MCF 10A (cell line): ENCODE measurements around the gene FHL1. TPM values are rescaled to one million over a fixed set of nuclear protein-coding genes. Genes with fewer than 3 reads are reported as not detected.

ENCODE experiments used
- BruUV-seq: library from RNA; stranded (reverse); fragments of 400-500 nt; replicated peaks from 2 replicates; lab custom pipeline; 2021; lab: Mats Ljungman, UMichigan
- CTCF ChIA-PET: fragments of 300-600 bp; sonication (Branson Sonifier 250); formaldehyde crosslinking; extraction: SDS; loops from one replicate; lab custom pipeline; 2021; ENCODE audit warnings: antibody characterized with exemption, inconsistent platforms; lab: Yijun Ruan, JAX
- POLR2A ChIA-PET: fragments of 300-600, 350-650 bp; sonication (Branson Sonifier 250); formaldehyde crosslinking; extraction: SDS; loops from one replicate; lab custom pipeline; 2020; ENCODE audit warnings: antibody characterized with exemption, inconsistent platforms; lab: Yijun Ruan, JAX
- DNase-seq: peaks from one replicate; pipeline ENCODE4 v3.0.0-alpha.2; 2018; ENCODE audit not compliant: unreplicated experiment
- H3K27ac Mint-ChIP-seq: one replicate; pipeline ENCODE4 v1.8.0; 2022; ENCODE audit warnings: mild to moderate bottlenecking, low read depth, mixed read lengths; ENCODE audit not compliant: unreplicated experiment
- H3K27me3 Mint-ChIP-seq: one replicate; pipeline ENCODE4 v1.8.0; 2022; ENCODE audit warnings: mixed read lengths; ENCODE audit not compliant: insufficient read depth, unreplicated experiment
- H3K36me3 Mint-ChIP-seq: one replicate; pipeline ENCODE4 v1.8.0; 2022; ENCODE audit warnings: mild to moderate bottlenecking, moderate library complexity, mixed read lengths; ENCODE audit not compliant: insufficient read depth, unreplicated experiment
- H3K4me1 Mint-ChIP-seq: one replicate; pipeline ENCODE4 v1.8.0; 2022; ENCODE audit warnings: mixed read lengths; ENCODE audit not compliant: insufficient read depth, unreplicated experiment
- H3K4me3 Mint-ChIP-seq: one replicate; pipeline ENCODE4 v1.8.0; 2022; ENCODE audit warnings: mild to moderate bottlenecking, moderate library complexity, mixed read lengths; ENCODE audit not compliant: unreplicated experiment
- H3K9me3 Mint-ChIP-seq: one replicate; pipeline ENCODE4 v1.8.0; 2022; ENCODE audit warnings: mixed read lengths; ENCODE audit not compliant: unreplicated experiment
- intact Hi-C: fragments of 100-400 bp; cut with micrococcal nuclease; formaldehyde crosslinking; loops from 2 replicates; pipeline ENCODE4 v1.14.1; 2022
- total RNA-seq: library from RNA; stranded (reverse); gene quantifications from 2 replicates; pipeline ENCODE4 v1.2.3, GENCODE V29; 2022
- TF ChIP-seq, protein P1 (sequence below): fragments of 200-600 bp; IDR thresholded peaks from one replicate; pipeline ENCODE4 v1.8.0; 2022; ENCODE audit warnings: antibody characterized with exemption, mild to moderate bottlenecking; ENCODE audit not compliant: unreplicated experiment

FHL1 gene
- total RNA-seq, 1 experiment from 2014 or later = 16.6 TPM

DNA sequence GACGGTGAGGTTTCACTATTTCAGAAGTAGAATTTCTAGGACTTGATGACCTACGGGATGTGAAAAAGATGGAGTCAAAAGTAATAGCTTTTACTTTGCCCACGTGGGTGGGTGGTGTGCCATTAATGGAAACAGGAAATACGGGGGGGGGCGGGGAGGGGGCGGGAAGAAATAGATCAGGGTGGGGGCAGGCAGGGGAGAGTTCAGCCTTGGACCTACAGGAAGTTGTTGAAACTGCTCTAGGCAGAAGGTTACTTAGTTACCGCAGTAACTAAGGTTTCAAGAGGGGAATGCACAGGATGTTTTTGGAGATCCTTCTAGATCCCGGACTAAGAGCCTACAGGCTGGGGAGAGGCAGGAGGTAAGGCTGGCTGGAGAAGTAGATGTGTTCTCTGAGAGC, 3.6 kb upstream of the FHL1 start:
- no TSS peak for BruUV-seq
- Mint-ChIP-seq H3K27me3 (peaks cover 30% of the 10 kb centered on the region), H3K4me3 (no peak overlapping the region), H3K36me3 (no peaks in the 10 kb centered on the region), H3K4me1 (peaks cover 7% of the 10 kb centered on the region), H3K9me3 (no peaks in the 10 kb centered on the region), H3K27ac (no peak overlapping the region)
- intact Hi-C loops = no loop called here
- POLR2A ChIA-PET = no interaction called here
- no peak for DNase-seq
- TF ChIP-seq, protein P1, sequence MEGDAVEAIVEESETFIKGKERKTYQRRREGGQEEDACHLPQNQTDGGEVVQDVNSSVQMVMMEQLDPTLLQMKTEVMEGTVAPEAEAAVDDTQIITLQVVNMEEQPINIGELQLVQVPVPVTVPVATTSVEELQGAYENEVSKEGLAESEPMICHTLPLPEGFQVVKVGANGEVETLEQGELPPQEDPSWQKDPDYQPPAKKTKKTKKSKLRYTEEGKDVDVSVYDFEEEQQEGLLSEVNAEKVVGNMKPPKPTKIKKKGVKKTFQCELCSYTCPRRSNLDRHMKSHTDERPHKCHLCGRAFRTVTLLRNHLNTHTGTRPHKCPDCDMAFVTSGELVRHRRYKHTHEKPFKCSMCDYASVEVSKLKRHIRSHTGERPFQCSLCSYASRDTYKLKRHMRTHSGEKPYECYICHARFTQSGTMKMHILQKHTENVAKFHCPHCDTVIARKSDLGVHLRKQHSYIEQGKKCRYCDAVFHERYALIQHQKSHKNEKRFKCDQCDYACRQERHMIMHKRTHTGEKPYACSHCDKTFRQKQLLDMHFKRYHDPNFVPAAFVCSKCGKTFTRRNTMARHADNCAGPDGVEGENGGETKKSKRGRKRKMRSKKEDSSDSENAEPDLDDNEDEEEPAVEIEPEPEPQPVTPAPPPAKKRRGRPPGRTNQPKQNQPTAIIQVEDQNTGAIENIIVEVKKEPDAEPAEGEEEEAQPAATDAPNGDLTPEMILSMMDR = no peak
- CTCF ChIA-PET = no interaction called here

DNA sequence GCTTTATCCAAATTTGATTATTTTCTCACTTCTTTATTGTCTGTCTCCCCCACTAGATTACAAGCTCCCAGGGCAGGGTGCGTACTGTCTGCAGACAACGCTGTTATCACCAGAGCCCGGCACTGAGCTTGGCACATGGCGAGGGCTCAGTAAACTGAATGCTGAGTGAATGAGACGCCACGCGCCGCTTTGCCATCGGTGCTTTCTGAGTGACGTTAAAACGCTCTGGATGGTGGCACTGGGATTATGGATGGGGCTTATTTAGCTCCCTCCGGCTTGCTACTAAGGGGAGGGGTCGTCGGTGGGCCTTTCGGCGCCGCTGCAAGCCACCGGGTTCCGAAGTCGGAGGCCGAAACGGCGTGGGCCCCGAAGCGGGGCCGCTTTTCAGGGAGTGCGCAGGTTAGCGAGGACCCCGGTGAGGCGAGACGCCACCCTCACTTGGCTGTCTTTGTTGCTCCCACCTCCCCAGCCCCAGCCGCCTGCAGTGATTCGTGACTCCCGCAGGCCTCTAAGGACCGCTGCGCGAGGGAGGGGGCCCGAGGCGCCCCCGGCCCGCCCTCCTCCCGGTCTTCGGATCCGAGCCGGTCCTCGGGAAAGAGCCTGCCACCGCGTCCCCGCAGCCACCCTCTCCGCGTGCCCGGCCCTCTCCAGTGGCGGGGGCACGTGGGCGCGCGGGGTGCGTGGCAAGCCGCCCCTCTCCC, 569 bp upstream of the FHL1 start:
- TF ChIP-seq, protein P1 = no peak
- ChIA-PET CTCF (interaction anchor here (0.7 kb wide), 1 partner anchor 116 kb away, joined by 3 read pairs; no protein-coding TSS in a partner anchor), POLR2A (interaction anchor here (0.6 to 0.7 kb wide), 2 partner anchors 16 to 56 kb away, joined by 3 read pairs; no protein-coding TSS in a partner anchor)
- Mint-ChIP-seq H3K27me3 (peaks cover 46% of the 10 kb centered on the region), H3K9me3 (no peaks in the 10 kb centered on the region), H3K36me3 (no peaks in the 10 kb centered on the region), H3K27ac (peak overlapping the region; percentile 81), H3K4me3 (peak overlapping the region; percentile 76), H3K4me1 (peaks cover 7% of the 10 kb centered on the region)
- intact Hi-C loops = no loop called here
- no TSS peak for BruUV-seq
- DNase-seq = peak; percentile 3

GRCh38 chrX:136147976-136148375, 643 bp downstream of the FHL1 start:
- peak overlapping the region; percentile 76 for H3K4me3 Mint-ChIP-seq
- intact Hi-C loops = no loop called here

DNA sequence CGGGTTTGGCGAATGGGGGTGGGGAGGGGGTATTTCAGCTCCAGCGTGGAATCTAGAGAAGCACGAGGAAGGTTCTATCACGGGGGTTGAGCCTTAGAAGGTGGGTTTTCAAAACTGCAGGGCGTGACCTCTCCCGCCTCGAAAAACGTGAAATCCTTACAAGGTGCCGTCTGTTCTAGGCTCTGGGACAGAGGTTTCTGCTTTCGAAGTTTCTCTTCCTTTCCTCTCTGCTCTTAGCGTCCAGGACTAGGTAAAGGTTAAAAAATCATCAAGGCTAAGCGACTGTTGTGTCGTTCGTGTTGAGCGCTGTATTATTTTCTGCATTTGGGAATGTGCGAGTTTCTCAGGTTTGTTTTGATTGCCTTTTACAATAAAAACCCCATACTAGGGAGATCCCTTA, 1.1 kb downstream of the FHL1 start:
- ChIA-PET POLR2A (no interaction called here), CTCF (no interaction called here)
- no TSS peak for BruUV-seq
- TF ChIP-seq, protein P1 = no peak
- peaks cover 46% of the 10 kb centered on the region for H3K27me3 Mint-ChIP-seq
- H3K4me3 Mint-ChIP-seq = peak overlapping the region; percentile 76
- no peak overlapping the region for H3K27ac Mint-ChIP-seq
- no peaks in the 10 kb centered on the region for H3K36me3 Mint-ChIP-seq
- DNase-seq = no peak
- intact Hi-C loops = no loop called here
- H3K9me3 Mint-ChIP-seq = no peaks in the 10 kb centered on the region
- H3K4me1 Mint-ChIP-seq = peaks cover 7% of the 10 kb centered on the region

More at GRCh38 chrX:136147976-136148375, 643 bp downstream of the FHL1 start:
- Mint-ChIP-seq H3K4me1 (peaks cover 7% of the 10 kb centered on the region), H3K27ac (no peak overlapping the region), H3K9me3 (no peaks in the 10 kb centered on the region), H3K36me3 (no peaks in the 10 kb centered on the region), H3K27me3 (peaks cover 46% of the 10 kb centered on the region)
- no TSS peak for BruUV-seq
- ChIA-PET CTCF (no interaction called here), POLR2A (no interaction called here)
- no peak for DNase-seq
- TF ChIP-seq, protein P1 = no peak
